HG02588 (cell line): ENCODE results near the gene RNF126.
"Not testable (repeated sequence)": the region's sequence is repeated elsewhere in the genome, so short reads cannot be mapped to it uniquely, and the experiment has no call there.

Experiments used
- ATAC-seq: cut with Tn5 transposase; IDR thresholded peaks from one replicate; pipeline ENCODE4 v1.9.1; 2021; ENCODE audit warnings: mild to moderate bottlenecking, moderate library complexity; ENCODE audit not compliant: unreplicated experiment

The RNF126 gene

DNA sequence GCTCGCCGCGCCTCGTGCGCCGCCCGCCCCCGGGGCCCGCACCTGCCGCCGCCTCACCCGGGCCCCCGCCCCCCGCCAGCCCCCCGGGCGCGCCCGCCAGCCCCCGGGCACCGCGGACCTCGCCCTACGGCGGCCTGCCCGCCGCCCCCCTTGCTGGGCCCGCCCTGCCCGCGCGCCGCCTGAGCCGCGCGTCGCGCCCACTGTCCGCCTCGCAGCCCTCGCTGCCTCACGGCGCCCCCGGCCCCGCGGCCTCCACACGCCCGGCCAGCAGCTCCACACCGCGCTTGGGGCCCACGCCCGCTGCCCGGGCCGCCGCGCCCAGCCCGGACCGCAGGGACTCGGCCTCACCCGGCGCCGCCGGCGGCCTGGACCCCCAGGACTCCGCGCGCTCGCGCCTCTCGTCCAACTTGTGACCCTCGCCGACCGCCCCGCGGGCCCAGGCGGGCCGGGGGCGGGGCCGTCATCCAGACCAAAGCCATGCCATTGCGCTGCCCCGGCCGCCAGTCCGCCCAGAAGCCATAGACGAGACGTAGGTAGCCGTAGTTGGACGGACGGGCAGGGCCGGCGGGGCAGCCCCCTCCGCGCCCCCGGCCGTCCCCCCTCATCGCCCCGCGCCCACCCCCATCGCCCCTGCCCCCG lies 46.8 kb downstream of the RNF126 start:
- no peak for ATAC-seq

GRCh38 chr19:615619-616018 lies 47.4 kb downstream of the RNF126 start:
- no peak for ATAC-seq

DNA sequence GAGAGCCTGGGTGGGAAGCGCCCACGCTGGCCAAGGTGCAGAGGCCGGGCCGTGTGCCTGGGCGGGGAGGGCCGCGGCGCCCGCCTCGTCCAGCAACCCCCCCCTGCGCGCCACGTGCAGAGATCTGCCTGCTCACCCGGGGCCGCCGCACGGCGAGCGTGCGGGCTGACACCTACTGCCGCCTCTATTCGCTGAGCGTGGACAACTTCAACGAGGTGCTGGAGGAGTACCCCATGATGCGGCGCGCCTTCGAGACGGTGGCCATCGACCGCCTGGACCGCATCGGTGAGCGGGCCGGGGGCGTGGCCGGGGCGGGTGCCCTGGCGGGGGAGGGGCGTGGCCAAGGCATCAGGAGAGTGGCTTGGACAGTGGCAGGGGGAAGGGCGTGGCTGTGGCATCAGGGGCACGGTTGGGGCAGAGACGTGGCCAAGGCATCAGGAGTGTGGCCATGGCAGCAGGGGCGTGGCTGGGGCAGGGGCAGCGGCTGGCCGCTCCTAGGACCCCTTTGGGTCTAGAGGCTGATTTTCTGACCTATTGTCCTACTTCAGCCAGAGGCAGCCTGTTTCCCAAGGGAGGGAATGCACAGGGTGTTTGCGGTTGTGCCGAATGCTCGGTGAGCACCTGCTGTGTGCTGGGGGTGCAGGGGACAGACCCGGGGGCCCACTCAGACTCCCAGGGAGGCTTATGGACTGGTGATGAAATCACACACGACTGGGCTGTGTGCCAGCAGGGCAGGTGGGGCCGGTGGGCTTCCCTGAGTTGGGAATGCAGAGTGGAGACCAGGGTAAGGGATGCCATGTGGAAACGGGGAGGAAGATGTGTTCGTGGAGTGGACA lies 49.1 kb downstream of the RNF126 start:
- ATAC-seq: no peak

DNA sequence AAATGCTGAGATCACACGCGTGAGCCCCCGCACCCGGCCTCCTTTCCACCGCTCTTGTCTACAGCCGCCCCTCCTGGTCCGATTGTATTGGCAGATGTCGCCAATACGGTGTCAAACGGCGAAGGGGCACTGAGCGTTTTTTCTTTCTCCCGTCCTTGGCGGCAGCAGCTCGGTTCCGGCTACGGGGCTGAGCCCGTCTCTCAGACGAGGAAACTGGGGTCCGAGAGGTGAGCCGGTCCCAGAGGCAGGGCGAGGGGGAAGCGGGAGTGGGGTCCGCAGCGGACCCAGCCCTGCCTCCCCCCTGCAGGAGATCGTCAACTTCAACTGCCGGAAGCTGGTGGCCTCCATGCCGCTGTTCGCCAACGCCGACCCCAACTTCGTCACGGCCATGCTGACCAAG lies 50.1 kb downstream of the RNF126 start:
- no peak for ATAC-seq

DNA sequence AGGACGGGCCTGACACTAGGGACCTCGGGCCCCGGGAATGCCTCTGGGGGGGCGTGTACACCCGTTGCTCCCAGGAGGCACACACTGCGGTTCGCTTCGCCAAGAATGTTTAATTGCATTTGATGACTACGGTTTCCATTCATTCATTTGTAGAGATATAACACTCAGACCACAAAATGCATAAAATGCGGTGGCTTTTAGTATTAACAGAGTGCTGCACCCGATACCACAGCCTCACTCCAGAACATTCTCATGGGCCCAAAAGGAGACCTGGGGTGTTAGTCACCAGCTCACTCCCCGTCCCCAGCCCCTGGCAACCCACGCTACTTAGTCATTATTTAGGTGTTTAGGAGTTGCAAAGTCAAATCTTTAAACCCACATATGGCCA lies 51.5 kb downstream of the RNF126 start:
- ATAC-seq: no peak

- no peak for ATAC-seq
These were observed 52.1 kb downstream of the RNF126 start for GRCh38 chr19:610801-611480.

DNA sequence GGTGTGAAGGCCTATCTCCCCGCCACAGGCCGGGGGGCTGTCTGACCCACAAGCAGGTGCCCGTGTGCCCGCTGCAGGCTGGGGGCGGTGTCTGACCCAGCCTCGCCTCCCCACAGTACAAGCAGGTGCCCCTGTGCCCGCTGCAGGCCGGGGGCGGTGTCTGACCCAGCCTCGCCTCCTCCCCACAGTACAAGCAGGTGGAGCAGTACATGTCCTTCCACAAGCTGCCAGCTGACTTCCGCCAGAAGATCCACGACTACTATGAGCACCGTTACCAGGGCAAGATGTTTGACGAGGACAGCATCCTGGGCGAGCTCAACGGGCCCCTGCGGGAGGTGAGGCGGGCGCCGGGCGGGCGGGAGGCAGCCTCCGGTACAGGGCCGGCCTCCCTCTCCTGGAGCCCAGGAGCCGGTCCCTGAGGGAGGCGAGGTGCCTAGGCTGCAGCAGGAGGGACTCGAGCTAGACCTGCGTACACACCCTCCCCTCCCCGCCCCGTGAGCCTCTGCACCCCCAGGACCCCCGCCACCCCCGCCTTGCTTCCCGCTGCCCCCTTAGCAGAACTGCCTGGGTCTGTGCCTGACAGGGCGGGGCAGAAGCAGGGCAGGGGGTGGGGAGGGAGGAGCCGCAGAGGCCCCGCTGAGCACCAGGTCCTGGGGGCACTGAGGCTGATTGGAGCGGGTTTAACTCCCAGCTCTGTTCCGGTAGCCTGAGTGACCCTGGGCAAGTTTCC lies 52.8 kb downstream of the RNF126 start:
- no peak for ATAC-seq

DNA sequence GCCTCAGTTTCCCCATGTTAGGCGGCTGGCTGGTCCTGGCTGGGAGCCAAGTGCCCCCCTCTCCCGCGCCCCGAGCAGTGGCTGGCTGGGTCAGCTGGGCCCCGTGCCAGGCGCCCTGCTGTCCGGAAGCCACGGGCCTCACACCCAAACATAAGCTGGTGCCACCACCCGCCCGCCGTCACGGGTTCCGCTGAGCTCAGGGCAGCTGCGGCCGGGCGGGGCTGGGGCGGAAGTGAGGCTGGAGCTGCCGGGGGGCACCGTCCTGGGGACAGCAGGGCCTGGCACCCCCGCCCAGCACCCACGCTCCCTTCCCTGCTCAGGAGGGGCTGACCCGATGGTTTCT lies 54.0 kb downstream of the RNF126 start:
- no peak for ATAC-seq

GRCh38 chr19:608155-609003 lies 54.6 kb downstream of the RNF126 start:
- ATAC-seq: no peak

- no peak for ATAC-seq
These were observed 55.5 kb downstream of the RNF126 start for GRCh38 chr19:607301-608154.

- not testable (repeated sequence) for ATAC-seq
These were observed 57.7 kb downstream of the RNF126 start for GRCh38 chr19:605061-605971.

- no peak for ATAC-seq
These were observed 58.7 kb downstream of the RNF126 start for GRCh38 chr19:604355-604754.

DNA sequence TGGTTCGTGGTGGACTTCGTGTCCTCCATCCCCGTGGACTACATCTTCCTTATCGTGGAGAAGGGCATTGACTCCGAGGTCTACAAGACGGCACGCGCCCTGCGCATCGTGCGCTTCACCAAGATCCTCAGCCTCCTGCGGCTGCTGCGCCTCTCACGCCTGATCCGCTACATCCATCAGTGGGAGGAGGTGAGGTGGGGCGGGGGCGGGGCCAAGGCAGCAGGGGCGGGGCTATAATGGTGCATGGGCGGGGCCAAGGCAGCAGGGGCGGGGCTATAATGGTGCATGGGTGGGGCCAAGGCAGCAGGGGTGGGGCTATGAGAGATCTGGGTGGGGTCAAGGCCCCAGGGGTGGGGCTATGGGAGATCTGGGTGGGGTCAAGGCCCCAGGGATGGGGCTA lies 59.2 kb downstream of the RNF126 start:
- not testable (repeated sequence) for ATAC-seq

DNA sequence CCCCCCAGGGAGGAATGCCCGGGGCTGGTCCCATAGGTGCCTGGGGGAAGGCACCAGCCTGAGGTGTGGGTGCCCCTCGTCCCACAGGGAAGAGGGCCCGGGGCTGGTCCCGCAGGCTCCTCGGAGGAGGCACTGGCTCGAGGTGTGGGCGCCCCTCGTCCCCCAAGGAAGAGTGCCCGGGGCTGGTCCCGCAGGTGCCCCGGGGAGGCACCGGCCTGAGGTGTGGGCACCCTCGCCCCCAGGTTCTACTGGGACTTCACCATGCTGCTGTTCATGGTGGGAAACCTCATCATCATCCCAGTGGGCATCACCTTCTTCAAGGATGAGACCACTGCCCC lies 59.7 kb downstream of the RNF126 start:
- ATAC-seq: not testable (repeated sequence)

GRCh38 chr19:602391-603301 lies 60.4 kb downstream of the RNF126 start:
- no peak for ATAC-seq

DNA sequence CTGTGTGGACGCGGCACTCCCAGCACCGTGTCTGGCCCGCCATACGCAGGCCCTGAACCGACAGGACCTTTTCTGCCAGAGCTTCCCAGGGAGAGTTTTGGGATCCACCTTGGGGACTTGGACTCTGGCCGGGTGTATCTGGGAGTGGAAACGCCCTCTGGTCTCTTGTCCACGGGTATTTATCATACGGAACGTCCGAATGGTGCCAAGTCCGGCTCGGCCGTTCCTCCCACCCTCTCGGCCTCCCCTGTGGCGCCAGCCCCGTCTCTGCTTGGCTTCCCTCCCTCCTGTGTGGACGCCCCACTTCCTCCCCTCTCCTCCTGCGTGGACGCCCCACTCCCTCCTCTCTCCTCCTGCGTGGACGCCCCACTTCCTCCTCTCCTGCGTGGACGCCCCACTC lies 61.2 kb downstream of the RNF126 start:
- no peak for ATAC-seq

- ATAC-seq: no peak
These were observed 61.7 kb downstream of the RNF126 start for GRCh38 chr19:601310-601709.
